HG02840 (cell line): ENCODE measurements around the gene APOL3.
"Not testable (repeated sequence)": the region's sequence is repeated elsewhere in the genome, so short reads cannot be mapped to it uniquely, and the experiment has no call there.

ENCODE experiments used
- ATAC-seq: cut with Tn5 transposase; IDR thresholded peaks from one replicate; pipeline ENCODE4 v1.9.1; 2021; ENCODE audit warnings: mild to moderate bottlenecking, moderate library complexity, moderate number of reproducible peaks; ENCODE audit not compliant: unreplicated experiment, low FRiP score

Gene APOL3

GRCh38 chr22:36107436-36107835 is 53.1 kb downstream of the APOL3 start:
- ATAC-seq, result no peak

- ATAC-seq, result no peak
Observed at GRCh38 chr22:36106910-36107309, 53.6 kb downstream of the APOL3 start.

GRCh38 chr22:36104988-36105387 is 55.6 kb downstream of the APOL3 start:
- ATAC-seq, result no peak

GRCh38 chr22:36104435-36104834 is 56.1 kb downstream of the APOL3 start:
- no peak for ATAC-seq

- ATAC-seq, result no peak
Observed at GRCh38 chr22:36103891-36104290, 56.7 kb downstream of the APOL3 start.

- no peak for ATAC-seq
Observed at GRCh38 chr22:36102995-36103394, 57.6 kb downstream of the APOL3 start.

- no peak for ATAC-seq
Observed at GRCh38 chr22:36101756-36102155, 58.8 kb downstream of the APOL3 start.

- ATAC-seq, result not testable (repeated sequence)
Observed at GRCh38 chr22:36100908-36101307, 59.6 kb downstream of the APOL3 start.

- no peak for ATAC-seq
Observed at GRCh38 chr22:36100134-36100824, 60.3 kb downstream of the APOL3 start.

GRCh38 chr22:36099561-36099960 is 61.0 kb downstream of the APOL3 start:
- ATAC-seq, result not testable (repeated sequence)

- no peak for ATAC-seq
Observed at GRCh38 chr22:36097880-36098279, 62.7 kb downstream of the APOL3 start.

- not testable (repeated sequence) for ATAC-seq
Observed at GRCh38 chr22:36090772-36091171, 69.8 kb downstream of the APOL3 start.
